Right atrium auricular region (tissue), 2 donors: ENCODE data around the gene MT1X. TPM values are rescaled to one million over a fixed set of nuclear protein-coding genes. Genes with fewer than 3 reads are reported as not detected.

Experiments used
- DNase-seq: peaks from one replicate; pipeline ENCODE4 v3.0.0-alpha.2; 2019; ENCODE audit warnings: low spot score
- H3K27ac ChIP-seq, 2 donors: fragments of 200-600 bp; sonication (generic); 1 replicate in 1 of 2; 2 replicates in 1 of 2; pipeline ENCODE4 v1.5.1; 2016 to 2019
- H3K27me3 ChIP-seq, 2 donors: fragments of 200-600 bp; sonication (generic); one replicate each; pipeline versions ENCODE4 v1.5.1 to v1.6.0; 2017 to 2019
- H3K36me3 ChIP-seq: fragments of 200-600 bp; sonication (generic); one replicate; pipeline ENCODE4 v1.5.1; 2016
- H3K4me1 ChIP-seq, 2 donors: fragments of 200-600 bp; sonication (generic); one replicate each; pipeline versions ENCODE4 v1.5.1 to v1.6.0; 2017 to 2019
- H3K4me3 ChIP-seq, 2 donors: fragments of 200-600 bp; sonication (generic); 1 replicate in 1 of 2; 2 replicates in 1 of 2; pipeline ENCODE4 v1.5.1; 2017 to 2019; ENCODE audit warnings: mild to moderate bottlenecking in 1 of 2, moderate library complexity in 1 of 2
- H3K9me3 ChIP-seq, 2 donors: fragments of 200-600 bp; sonication (generic); one replicate each; pipeline ENCODE4 v1.5.1; 2019
- total RNA-seq, 2 donors: library from RNA; depleted of rRNA; stranded (reverse); fragments of >200 nt; gene quantifications; one replicate each; pipeline ENCODE4 v1.1.0, GENCODE V29; 2016
- TF ChIP-seq, protein P1 (sequence below), 2 donors: fragments of 200-600 bp; sonication (generic); IDR thresholded peaks; one replicate each; pipeline ENCODE4 v1.5.1; 2019; ENCODE audit warnings: antibody characterized with exemption in 2 of 2

MT1X gene
- total RNA-seq, 2 donors from 2014 or later, result 193 to 287 TPM

DNA sequence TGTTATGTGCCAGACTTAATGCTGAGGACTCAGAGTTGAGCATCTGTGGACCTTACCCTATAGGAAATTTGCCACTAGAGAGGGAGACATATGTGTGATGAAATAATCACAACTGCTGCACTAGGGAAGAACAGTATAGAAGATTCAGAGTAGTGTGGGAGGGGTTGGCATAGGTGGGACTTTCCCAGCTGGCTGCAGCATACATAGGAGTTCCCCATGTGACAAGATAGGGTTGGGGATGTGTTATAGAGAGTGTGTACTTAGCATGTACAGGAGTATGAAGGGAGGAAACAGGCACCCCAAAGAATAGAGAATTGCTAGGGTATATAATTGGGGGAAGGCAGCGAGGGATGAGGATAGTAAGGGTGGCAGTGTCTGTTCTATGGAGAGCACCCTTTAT, 50.6 kb downstream of the MT1X start:
- H3K36me3 ChIP-seq, result no peaks in the 10 kb centered on the region
- no peaks in the 10 kb centered on the region for H3K27me3 ChIP-seq
- no peak overlapping the region for H3K27ac ChIP-seq
- peaks cover 0 to 23% of the 10 kb centered on the region in 2 donors for H3K4me1 ChIP-seq
- DNase-seq, result no peak
- H3K4me3 ChIP-seq, result no peak overlapping the region
- TF ChIP-seq, protein P1, sequence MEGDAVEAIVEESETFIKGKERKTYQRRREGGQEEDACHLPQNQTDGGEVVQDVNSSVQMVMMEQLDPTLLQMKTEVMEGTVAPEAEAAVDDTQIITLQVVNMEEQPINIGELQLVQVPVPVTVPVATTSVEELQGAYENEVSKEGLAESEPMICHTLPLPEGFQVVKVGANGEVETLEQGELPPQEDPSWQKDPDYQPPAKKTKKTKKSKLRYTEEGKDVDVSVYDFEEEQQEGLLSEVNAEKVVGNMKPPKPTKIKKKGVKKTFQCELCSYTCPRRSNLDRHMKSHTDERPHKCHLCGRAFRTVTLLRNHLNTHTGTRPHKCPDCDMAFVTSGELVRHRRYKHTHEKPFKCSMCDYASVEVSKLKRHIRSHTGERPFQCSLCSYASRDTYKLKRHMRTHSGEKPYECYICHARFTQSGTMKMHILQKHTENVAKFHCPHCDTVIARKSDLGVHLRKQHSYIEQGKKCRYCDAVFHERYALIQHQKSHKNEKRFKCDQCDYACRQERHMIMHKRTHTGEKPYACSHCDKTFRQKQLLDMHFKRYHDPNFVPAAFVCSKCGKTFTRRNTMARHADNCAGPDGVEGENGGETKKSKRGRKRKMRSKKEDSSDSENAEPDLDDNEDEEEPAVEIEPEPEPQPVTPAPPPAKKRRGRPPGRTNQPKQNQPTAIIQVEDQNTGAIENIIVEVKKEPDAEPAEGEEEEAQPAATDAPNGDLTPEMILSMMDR (IDR thresholded peaks at IDR 0.05), result no peak
- H3K9me3 ChIP-seq, result no peaks in the 10 kb centered on the region

Other genes starting within 250 kb of the MT1X start
- 10 to 100 TPM; 37.0 to 43.7 TPM for gene NUDT21, start 231.1 kb upstream of the MT1X start, total RNA-seq
- 10 to 100 TPM; 18.0 to 23.7 TPM for gene OGFOD1, start 230.9 kb upstream of the MT1X start, total RNA-seq
- gene BBS2, start 162.4 kb upstream of the MT1X start, total RNA-seq, result 10 to 100 TPM; 28.6 to 49.6 TPM
- gene MT4, start 117.4 kb upstream of the MT1X start, total RNA-seq, result not detected
- not detected for gene MT3, start 92.9 kb upstream of the MT1X start, total RNA-seq
- gene MT2A, start 73.9 kb upstream of the MT1X start, total RNA-seq, result 100 to 1,000 TPM in 1 of 2 donors, 10 to 100 TPM in 1; 33.3 to 118 TPM
- gene MT1E, start 56.7 kb upstream of the MT1X start, total RNA-seq, result 100 to 1,000 TPM; 129 to 210 TPM
- 1 to 10 TPM; 5.2 to 9.9 TPM for gene MT1M, start 49.8 kb upstream of the MT1X start, total RNA-seq
- gene MT1A, start 43.8 kb upstream of the MT1X start, total RNA-seq, result 10 to 100 TPM in 1 of 2 donors, not detected in 1; 30.0 TPM
- gene MT1B, start 30.6 kb upstream of the MT1X start, total RNA-seq, result not detected
- 1 to 10 TPM; 3.2 to 6.1 TPM for gene MT1F, start 24.5 kb upstream of the MT1X start, total RNA-seq
- 1 to 10 TPM in 1 of 2 donors, not detected in 1; 7.2 TPM for gene MT1G, start 14.4 kb upstream of the MT1X start, total RNA-seq
- not detected for gene MT1H, start 12.7 kb upstream of the MT1X start, total RNA-seq
- gene NUP93, start 47.7 kb downstream of the MT1X start, total RNA-seq, result 10 to 100 TPM; 18.1 to 19.8 TPM
- gene SLC12A3, start 182.7 kb downstream of the MT1X start, total RNA-seq, result not detected
- gene HERPUD1, start 249.7 kb downstream of the MT1X start, total RNA-seq, result 100 to 1,000 TPM in 1 of 2 donors, 10 to 100 TPM in 1; 76.4 to 140 TPM